A549 (cell line): ENCODE results near the gene GPR108. TPM values are rescaled to one million over a fixed set of nuclear protein-coding genes. Genes with fewer than 3 reads are reported as not detected.

Experiments
- CEBPB ChIP-seq, 2 experiments: fragments of >200 bp in 1 of 2; sonication (Bioruptor Twin) in 1 of 2; formaldehyde crosslinking in 1 of 2; IDR thresholded peaks; 2 replicates each; pipeline ENCODE4 v1.6.1; 2012 to 2016
- CTCF ChIP-seq: fragments of >200 bp; sonication (Bioruptor Twin); formaldehyde crosslinking; IDR thresholded peaks from 3 replicates; pipeline ENCODE4 v1.5.1; 2016
- ELK1 ChIP-seq: fragments of 150-350 bp; IDR thresholded peaks from 2 replicates; pipeline ENCODE4 v1.6.1; 2014; ENCODE audit warnings: low read depth, mild to moderate bottlenecking, low read length
- PBX3 ChIP-seq: IDR thresholded peaks from 2 replicates; pipeline ENCODE4 v1.6.1; 2012
- POLR2A ChIP-seq: IDR thresholded peaks from 2 replicates; pipeline ENCODE4 v1.6.1; 2012; ENCODE audit warnings: mild to moderate bottlenecking, low read length
- SMC3 ChIP-seq: fragments of >200 bp; sonication (Bioruptor Twin); formaldehyde crosslinking; IDR thresholded peaks from 3 replicates; pipeline ENCODE4 v1.6.1; 2018; ENCODE audit warnings: inconsistent platforms
- TFCP2L1 ChIP-seq: fragments of 250-450 bp; sonication (Bioruptor Pico); IDR thresholded peaks from 2 replicates; pipeline ENCODE4 v1.5.0; 2021; ENCODE audit warnings: mild to moderate bottlenecking
- TP53 ChIP-seq: fragments of 250-450 bp; sonication (Bioruptor Pico); IDR thresholded peaks from 2 replicates; pipeline ENCODE4 v1.5.0; 2021; ENCODE audit warnings: mild to moderate bottlenecking, moderate library complexity
- polyA plus RNA-seq, 4 experiments: library from polyadenylated mRNA; depleted of rRNA in 3 of 4; stranded (reverse); fragments of >200 nt; fragmentation: RNase III in 1 of 4; extraction: RNeasy Plus Mini Kit Qiagen cat#74134 plus additional on column Dnase treatment in 1 of 4; gene quantifications; 2 replicates in 3 of 4; 3 replicates in 1 of 4; pipeline ENCODE4 v1.2.3, GENCODE V29; 2011 to 2017

GPR108 gene
- polyA plus RNA-seq, 2 of the 4 experiments (the other 2 are of a cell fraction): 36.4 to 50.2 TPM

GRCh38 chr19:6680141-6680540, 57.2 kb downstream of the GPR108 start (continued):
- TF ChIP-seq CTCF (no peak), TP53 (CRISPR knock-in tag) (no peak), PBX3 (no peak), TFCP2L1 (CRISPR knock-in tag) (no peak), CEBPB (IDR thresholded peaks at IDR 0.05) (no peak), POLR2A (no peak), ELK1 (no peak), SMC3 (no peak)

Other genes with a start within 250 kb of the GPR108 start
- gene TUBB4A, start 235.3 kb downstream of the GPR108 start, polyA plus RNA-seq (2011; rRNA removed): 2.2 and 2.5 TPM in 2 replicates
- gene TUBB4A, start 235.3 kb downstream of the GPR108 start, polyA plus RNA-seq (2017; fragmentation: RNase III; extraction: RNeasy Plus Mini Kit Qiagen cat#74134 plus additional on column Dnase treatment): 15.4 to 17.6 TPM (median 17.5 TPM) in 3 replicates
- 5.4 and 6.3 TPM in 2 replicates for gene TNFSF9, start 206.6 kb downstream of the GPR108 start, polyA plus RNA-seq (2011; rRNA removed)
- gene TNFSF9, start 206.6 kb downstream of the GPR108 start, polyA plus RNA-seq (2017; fragmentation: RNase III; extraction: RNeasy Plus Mini Kit Qiagen cat#74134 plus additional on column Dnase treatment): 11.1 to 16.7 TPM (median 15.9 TPM) in 3 replicates
- 7.7 and 10.0 TPM in 2 replicates for gene CD70, start 146.4 kb downstream of the GPR108 start, polyA plus RNA-seq (2011; rRNA removed)
- 25.0 to 43.3 TPM (median 35.7 TPM) in 3 replicates for gene CD70, start 146.4 kb downstream of the GPR108 start, polyA plus RNA-seq (2017; fragmentation: RNase III; extraction: RNeasy Plus Mini Kit Qiagen cat#74134 plus additional on column Dnase treatment)
- 0.12 and 0.25 TPM in 2 replicates for gene TNFSF14, start 67.4 kb downstream of the GPR108 start, polyA plus RNA-seq (2011; rRNA removed)
- gene TNFSF14, start 67.4 kb downstream of the GPR108 start, polyA plus RNA-seq (2017; fragmentation: RNase III; extraction: RNeasy Plus Mini Kit Qiagen cat#74134 plus additional on column Dnase treatment): 0.40 to 0.49 TPM (median 0.46 TPM) in 3 replicates
- gene C3, start 16.9 kb downstream of the GPR108 start, polyA plus RNA-seq (2011; rRNA removed): 45.4 and 93.9 TPM in 2 replicates
- gene C3, start 16.9 kb downstream of the GPR108 start, polyA plus RNA-seq (2017; fragmentation: RNase III; extraction: RNeasy Plus Mini Kit Qiagen cat#74134 plus additional on column Dnase treatment): 70.9 to 87.8 TPM (median 81.1 TPM) in 3 replicates
- 30.7 and 39.2 TPM in 2 replicates for gene TRIP10, start 2.1 kb upstream of the GPR108 start, polyA plus RNA-seq (2011; rRNA removed)
- gene TRIP10, start 2.1 kb upstream of the GPR108 start, polyA plus RNA-seq (2017; fragmentation: RNase III; extraction: RNeasy Plus Mini Kit Qiagen cat#74134 plus additional on column Dnase treatment): 52.8 to 61.0 TPM (median 60.9 TPM) in 3 replicates
- gene SH2D3A, start 29.9 kb upstream of the GPR108 start, polyA plus RNA-seq (2011; rRNA removed): 6.5 and 6.7 TPM in 2 replicates
- gene SH2D3A, start 29.9 kb upstream of the GPR108 start, polyA plus RNA-seq (2017; fragmentation: RNase III; extraction: RNeasy Plus Mini Kit Qiagen cat#74134 plus additional on column Dnase treatment): 9.3 to 11.4 TPM (median 10.0 TPM) in 3 replicates
- gene VAV1, start 35.1 kb upstream of the GPR108 start, polyA plus RNA-seq (2011; rRNA removed): 5.6 and 6.7 TPM in 2 replicates
- gene VAV1, start 35.1 kb upstream of the GPR108 start, polyA plus RNA-seq (2017; fragmentation: RNase III; extraction: RNeasy Plus Mini Kit Qiagen cat#74134 plus additional on column Dnase treatment): 7.5 to 9.5 TPM (median 8.5 TPM) in 3 replicates
- gene ADGRE1, start 150.0 kb upstream of the GPR108 start, polyA plus RNA-seq (2011; rRNA removed): 3.6 and 4.2 TPM in 2 replicates
- 4.8 to 6.6 TPM (median 5.0 TPM) in 3 replicates for gene ADGRE1, start 150.0 kb upstream of the GPR108 start, polyA plus RNA-seq (2017; fragmentation: RNase III; extraction: RNeasy Plus Mini Kit Qiagen cat#74134 plus additional on column Dnase treatment)